IPS-20b (cell line): ENCODE measurements around the gene EMC9.

Source experiments
- H3K27ac ChIP-seq: one replicate; pipeline ENCODE4 v1.5.1; 2013; ENCODE audit warnings: low read length
- H3K27me3 ChIP-seq: 2 replicates; pipeline ENCODE4 v1.6.1; 2013; ENCODE audit warnings: mild to moderate bottlenecking, low read length, inconsistent platforms; ENCODE audit not compliant: insufficient read depth
- H3K36me3 ChIP-seq: 2 replicates; pipeline ENCODE4 v1.6.1; 2013; ENCODE audit warnings: low read depth, mild to moderate bottlenecking, inconsistent platforms, low read length, moderate library complexity; ENCODE audit not compliant: insufficient read depth
- H3K4me1 ChIP-seq: 2 replicates; pipeline ENCODE4 v1.6.1; 2013; ENCODE audit warnings: mild to moderate bottlenecking, control low read depth, inconsistent platforms, low read length, moderate library complexity; ENCODE audit not compliant: insufficient read depth
- H3K4me3 ChIP-seq: 2 replicates; pipeline ENCODE4 v1.5.1; 2013; ENCODE audit warnings: mild to moderate bottlenecking, low read length, inconsistent platforms
- H3K9ac ChIP-seq: 2 replicates; pipeline ENCODE4 v1.6.1; 2013; ENCODE audit warnings: low read depth, mild to moderate bottlenecking, inconsistent platforms, low read length, moderate library complexity
- H3K9me3 ChIP-seq: 2 replicates; pipeline ENCODE4 v1.6.1; 2013; ENCODE audit warnings: mild to moderate bottlenecking, low read depth, low read length, inconsistent platforms; ENCODE audit not compliant: insufficient read depth

EMC9 gene

GRCh38 chr14:24183014-24183481, 41.7 kb upstream of the EMC9 start:
- H3K9me3 ChIP-seq: no peaks in the 10 kb centered on the region
- H3K27me3 ChIP-seq: no peaks in the 10 kb centered on the region
- no peak overlapping the region for H3K27ac ChIP-seq
- no peaks in the 10 kb centered on the region for H3K4me1 ChIP-seq
- no peak overlapping the region for H3K9ac ChIP-seq
- H3K4me3 ChIP-seq: no peak overlapping the region
- peaks cover 93% of the 10 kb centered on the region for H3K36me3 ChIP-seq

DNA sequence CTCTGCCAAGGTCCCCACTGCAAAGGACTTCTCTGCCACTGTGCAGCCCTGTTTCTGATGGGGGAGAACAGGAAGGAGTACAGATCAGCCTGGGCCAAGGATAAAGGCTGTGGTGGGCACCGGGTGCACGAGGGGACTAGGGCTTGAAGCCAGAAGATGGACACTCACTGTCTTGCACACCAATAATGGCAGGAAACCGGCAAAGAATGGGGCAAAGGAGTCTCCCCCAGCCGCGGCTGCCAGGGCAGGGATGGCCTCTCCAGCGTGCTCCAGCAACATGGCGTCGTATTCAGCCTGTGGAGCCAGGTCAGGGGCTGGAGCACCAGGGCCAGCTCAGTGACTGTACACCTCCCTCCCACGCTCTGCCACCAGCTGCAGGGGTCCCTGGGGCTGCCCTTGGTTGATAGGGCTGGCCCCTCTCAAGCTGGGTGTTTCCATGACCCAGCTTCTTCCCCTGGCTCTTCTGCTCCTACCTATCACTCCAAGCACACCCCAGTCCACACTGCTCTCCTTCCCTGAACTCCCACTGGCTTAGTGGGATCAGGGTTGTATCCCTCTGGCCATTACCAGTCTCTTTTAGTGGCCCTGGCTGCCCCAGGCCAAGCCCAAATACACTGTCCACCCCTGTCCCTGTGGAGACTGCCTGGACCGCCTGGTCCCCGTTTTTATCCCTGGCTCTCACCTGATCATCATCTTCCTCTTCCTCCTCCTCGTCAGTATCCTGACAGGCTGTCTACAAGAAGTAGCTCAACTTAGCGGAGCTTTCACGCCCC, 40.9 kb upstream of the EMC9 start:
- Histone ChIP-seq H3K9me3 (no peaks in the 10 kb centered on the region), H3K9ac (no peak overlapping the region), H3K27me3 (no peaks in the 10 kb centered on the region), H3K4me3 (no peak overlapping the region), H3K36me3 (peaks cover 87% of the 10 kb centered on the region), H3K4me1 (no peaks in the 10 kb centered on the region), H3K27ac (no peak overlapping the region)

DNA sequence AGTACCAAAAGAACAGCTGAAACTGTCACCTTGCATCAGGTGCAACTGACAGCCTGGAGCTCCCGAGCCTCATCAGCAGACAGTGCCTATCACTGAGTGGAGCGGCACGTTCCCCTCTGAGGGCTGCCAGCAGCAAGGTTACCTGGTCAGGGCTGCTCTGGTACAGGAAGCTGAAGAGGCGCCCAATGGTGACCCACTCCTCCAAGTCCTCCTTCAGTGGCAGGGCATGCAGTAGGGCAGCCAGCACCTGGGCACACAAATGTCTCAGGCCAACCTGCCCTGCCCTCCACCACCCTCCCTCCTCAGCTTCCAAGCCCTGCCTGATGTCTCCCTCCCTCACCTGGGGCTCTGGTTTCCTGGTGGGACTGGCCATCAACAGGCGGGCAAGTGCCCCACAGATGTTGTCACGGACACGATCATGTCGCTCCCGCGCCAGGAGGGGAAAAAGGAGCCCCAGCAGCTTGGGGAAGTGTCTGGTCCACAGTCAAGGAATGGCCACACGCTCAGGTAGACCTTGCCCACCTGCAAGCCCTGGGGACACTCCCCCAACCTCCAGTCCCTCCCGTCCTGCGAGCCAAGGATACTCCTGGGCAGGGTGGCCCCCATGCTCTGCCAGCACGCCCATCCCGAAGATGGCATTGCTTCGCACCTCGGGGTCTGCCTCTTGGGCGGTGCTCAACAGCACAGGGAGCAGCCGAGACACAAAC, 40.1 kb upstream of the EMC9 start:
- peaks cover 79% of the 10 kb centered on the region for H3K36me3 ChIP-seq
- no peaks in the 10 kb centered on the region for H3K4me1 ChIP-seq
- H3K4me3 ChIP-seq: no peak overlapping the region
- no peaks in the 10 kb centered on the region for H3K27me3 ChIP-seq
- H3K9ac ChIP-seq: no peak overlapping the region
- no peaks in the 10 kb centered on the region for H3K9me3 ChIP-seq
- H3K27ac ChIP-seq: no peak overlapping the region

DNA sequence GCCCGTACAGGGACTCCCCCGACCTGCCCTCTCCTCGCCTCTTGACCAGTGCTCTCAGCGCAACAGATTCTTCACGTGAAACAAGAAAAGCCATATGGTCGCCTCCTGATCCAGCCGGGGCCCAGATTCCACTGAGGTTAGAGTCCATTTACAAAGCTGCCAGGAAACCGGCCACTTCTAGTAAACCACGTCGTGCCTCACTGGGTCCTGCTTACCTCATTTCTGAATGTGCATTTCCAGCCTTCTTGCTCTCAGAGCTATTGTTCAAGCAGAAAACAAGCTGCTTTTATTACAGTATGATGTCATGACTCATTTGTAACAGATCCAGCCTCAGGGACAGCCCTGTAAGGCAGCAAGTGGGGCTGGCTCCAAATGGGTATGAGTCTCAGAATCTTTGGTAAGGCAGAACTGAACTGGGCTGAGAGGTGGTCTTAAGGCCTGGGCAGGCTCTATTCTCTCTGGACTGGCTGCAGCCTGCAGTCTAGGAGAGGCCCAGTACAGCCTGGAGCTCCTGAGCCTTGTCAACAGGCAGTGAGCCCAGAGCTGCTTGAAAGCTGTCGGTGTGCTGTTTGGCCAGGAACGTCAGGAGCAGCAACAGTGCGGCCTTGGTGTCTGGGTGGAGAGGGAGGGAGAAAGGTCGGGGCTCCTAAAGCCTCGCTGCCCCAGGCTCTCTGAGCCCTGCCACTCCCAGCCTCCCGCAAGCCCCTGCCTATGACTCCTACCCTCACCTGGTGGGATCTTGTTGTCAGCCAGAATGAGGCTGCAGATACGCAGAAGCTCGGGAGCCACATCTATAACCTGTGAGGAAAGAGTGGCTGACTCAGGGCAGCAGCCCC, 38.8 kb upstream of the EMC9 start:
- no peak overlapping the region for H3K9ac ChIP-seq
- H3K9me3 ChIP-seq: no peaks in the 10 kb centered on the region
- no peak overlapping the region for H3K27ac ChIP-seq
- no peaks in the 10 kb centered on the region for H3K4me1 ChIP-seq
- H3K36me3 ChIP-seq: peaks cover 66% of the 10 kb centered on the region
- no peak overlapping the region for H3K4me3 ChIP-seq
- H3K27me3 ChIP-seq: no peaks in the 10 kb centered on the region

GRCh38 chr14:24179294-24179960, 38.0 kb upstream of the EMC9 start:
- no peaks in the 10 kb centered on the region for H3K9me3 ChIP-seq
- peaks cover 58% of the 10 kb centered on the region for H3K36me3 ChIP-seq
- no peak overlapping the region for H3K4me3 ChIP-seq
- no peak overlapping the region for H3K9ac ChIP-seq
- H3K27me3 ChIP-seq: no peaks in the 10 kb centered on the region
- H3K4me1 ChIP-seq: no peaks in the 10 kb centered on the region
- no peak overlapping the region for H3K27ac ChIP-seq

DNA sequence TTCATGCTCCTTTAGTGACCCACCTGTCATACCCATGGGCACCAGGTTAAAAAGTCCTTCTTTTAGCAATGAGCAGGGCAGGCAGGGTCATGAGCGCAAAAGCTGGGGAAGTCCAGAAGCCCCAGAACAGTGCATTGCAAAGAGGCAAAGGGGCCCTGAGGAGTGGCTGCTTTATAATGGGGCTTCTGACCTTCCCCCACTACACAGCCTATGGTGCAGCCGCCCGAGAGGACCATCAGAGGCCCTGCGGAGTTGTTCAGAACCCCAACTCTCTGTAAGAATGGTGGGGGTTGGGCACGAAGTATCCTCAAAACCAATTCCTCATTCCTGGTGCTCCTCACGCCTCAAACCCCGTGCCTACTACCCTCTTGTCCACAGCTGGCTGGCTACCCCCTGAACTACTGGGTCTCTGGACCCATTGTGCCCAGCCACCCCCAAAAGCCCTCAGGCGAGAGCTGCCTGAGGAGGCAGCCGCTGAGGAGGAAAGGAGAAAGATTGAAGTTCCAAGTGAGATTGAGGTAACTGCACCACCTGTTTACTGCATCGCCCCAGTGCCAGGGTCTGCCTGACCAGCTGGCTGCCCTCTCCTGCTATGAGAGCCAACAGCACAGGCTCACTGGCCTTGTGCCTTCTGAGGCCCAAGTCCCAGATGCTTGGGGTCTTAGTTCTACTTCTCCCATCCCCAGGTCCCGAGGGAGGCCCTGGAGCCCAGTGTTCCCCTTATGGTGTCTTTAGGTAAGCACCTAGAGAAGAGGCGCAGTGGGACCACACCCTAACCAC, 37.2 kb upstream of the EMC9 start:
- no peaks in the 10 kb centered on the region for H3K9me3 ChIP-seq
- H3K9ac ChIP-seq: no peak overlapping the region
- no peaks in the 10 kb centered on the region for H3K4me1 ChIP-seq
- H3K4me3 ChIP-seq: no peak overlapping the region
- H3K27ac ChIP-seq: no peak overlapping the region
- H3K36me3 ChIP-seq: peaks cover 51% of the 10 kb centered on the region
- no peaks in the 10 kb centered on the region for H3K27me3 ChIP-seq

DNA sequence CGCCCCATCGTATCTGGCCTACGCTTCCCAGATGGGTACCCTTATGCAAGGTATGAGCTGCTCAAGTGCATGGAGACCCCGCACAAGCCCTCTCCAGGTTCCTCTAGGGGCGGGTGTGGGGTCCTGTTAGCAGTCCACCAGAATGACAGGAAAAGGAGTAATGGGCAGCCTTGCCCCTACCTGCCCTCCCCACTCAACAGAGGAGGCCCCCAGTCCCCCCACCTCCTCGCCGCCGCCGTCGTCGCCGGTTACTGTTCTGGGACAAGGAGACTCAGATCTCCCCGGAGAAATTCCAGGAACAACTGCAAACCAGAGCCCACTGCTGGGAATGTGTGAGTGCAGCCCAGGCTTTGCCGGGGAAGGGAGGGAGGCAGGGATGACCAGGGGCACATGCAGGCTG, 36.5 kb upstream of the EMC9 start:
- peaks cover 44% of the 10 kb centered on the region for H3K36me3 ChIP-seq
- H3K27ac ChIP-seq: no peak overlapping the region
- no peaks in the 10 kb centered on the region for H3K9me3 ChIP-seq
- H3K4me1 ChIP-seq: no peaks in the 10 kb centered on the region
- H3K27me3 ChIP-seq: no peaks in the 10 kb centered on the region
- H3K9ac ChIP-seq: no peak overlapping the region
- H3K4me3 ChIP-seq: no peak overlapping the region

GRCh38 chr14:24177041-24177825, 35.8 kb upstream of the EMC9 start:
- Histone ChIP-seq H3K9ac (no peak overlapping the region), H3K36me3 (peaks cover 37% of the 10 kb centered on the region), H3K4me1 (no peaks in the 10 kb centered on the region), H3K9me3 (no peaks in the 10 kb centered on the region), H3K27ac (no peak overlapping the region), H3K27me3 (no peaks in the 10 kb centered on the region), H3K4me3 (no peak overlapping the region)

DNA sequence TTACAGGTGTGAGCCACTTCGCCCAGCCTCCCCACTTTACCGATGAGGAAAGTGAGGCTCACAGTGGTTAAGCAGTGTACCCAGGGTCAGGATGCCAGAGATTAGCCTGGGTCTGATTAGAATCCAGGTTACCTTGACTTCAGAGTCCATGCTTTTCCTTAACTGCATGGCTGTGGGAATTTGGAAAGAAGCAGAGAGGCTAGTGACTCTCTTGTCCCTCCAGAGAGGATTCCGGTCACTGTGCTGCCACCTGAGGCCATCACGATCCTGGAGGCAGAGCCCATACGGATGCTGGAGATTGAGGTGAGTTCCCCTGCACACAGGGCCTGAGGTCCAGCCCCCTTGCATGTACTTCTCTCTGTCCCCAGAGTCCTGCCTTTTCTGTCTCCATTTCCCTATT, 35.2 kb upstream of the EMC9 start:
- Histone ChIP-seq H3K4me1 (no peaks in the 10 kb centered on the region), H3K27ac (no peak overlapping the region), H3K36me3 (peaks cover 31% of the 10 kb centered on the region), H3K27me3 (no peaks in the 10 kb centered on the region), H3K9ac (no peak overlapping the region), H3K9me3 (no peaks in the 10 kb centered on the region), H3K4me3 (no peak overlapping the region)

GRCh38 chr14:24172871-24173281, 31.5 kb upstream of the EMC9 start:
- Histone ChIP-seq H3K36me3 (no peaks in the 10 kb centered on the region), H3K27ac (no peak overlapping the region), H3K9ac (no peak overlapping the region), H3K27me3 (no peaks in the 10 kb centered on the region), H3K9me3 (no peaks in the 10 kb centered on the region), H3K4me3 (no peak overlapping the region), H3K4me1 (no peaks in the 10 kb centered on the region)
